ENCODE results near the gene CCDC15. TPM values are rescaled to one million over a fixed set of nuclear protein-coding genes. Genes with fewer than 3 reads are reported as not detected.
"Not testable (repeated sequence)": the region's sequence is repeated elsewhere in the genome, so short reads cannot be mapped to it uniquely, and the experiment has no call there.

The CCDC15 gene
- total RNA-seq, 1 experiment from 2014 or later, result 4.3 TPM

- no peak for DNase-seq (ENCODE audit: low spot score)
Observed at GRCh38 chr11:124987096-124987495, 33.1 kb downstream of the CCDC15 start.

GRCh38 chr11:124988063-124988462 is 34.1 kb downstream of the CCDC15 start:
- DNase-seq (ENCODE audit: low spot score), result no peak

- DNase-seq (ENCODE audit: low spot score), result no peak
Observed at GRCh38 chr11:125001079-125001778, 47.2 kb downstream of the CCDC15 start.

GRCh38 chr11:125001849-125002248 is 47.8 kb downstream of the CCDC15 start:
- no peak for DNase-seq (ENCODE audit: low spot score)

GRCh38 chr11:125005491-125005890 is 51.5 kb downstream of the CCDC15 start:
- DNase-seq (ENCODE audit: low spot score), result no peak

- DNase-seq (ENCODE audit: low spot score), result no peak
Observed at GRCh38 chr11:125016413-125016812, 62.4 kb downstream of the CCDC15 start.

- no peak for DNase-seq (ENCODE audit: low spot score)
Observed at GRCh38 chr11:125020342-125020741, 66.3 kb downstream of the CCDC15 start.

GRCh38 chr11:125022551-125022950 is 68.5 kb downstream of the CCDC15 start:
- no peak for DNase-seq (ENCODE audit: low spot score)

- DNase-seq (ENCODE audit: low spot score), result no peak
Observed at GRCh38 chr11:125025968-125026367, 72.0 kb downstream of the CCDC15 start.

- not testable (repeated sequence) for DNase-seq (ENCODE audit: low spot score)
Observed at GRCh38 chr11:125029431-125029830, 75.4 kb downstream of the CCDC15 start.

- no peak for DNase-seq (ENCODE audit: low spot score)
Observed at GRCh38 chr11:125036933-125037332, 82.9 kb downstream of the CCDC15 start.

GRCh38 chr11:125049164-125049792 is 95.3 kb downstream of the CCDC15 start:
- DNase-seq (ENCODE audit: low spot score), result no peak

- DNase-seq (ENCODE audit: low spot score), result no peak
Observed at GRCh38 chr11:125052047-125052446, 98.0 kb downstream of the CCDC15 start.

GRCh38 chr11:125053167-125053566 is 99.2 kb downstream of the CCDC15 start:
- DNase-seq (ENCODE audit: low spot score), result no peak

- DNase-seq (ENCODE audit: low spot score), result no peak
Observed at GRCh38 chr11:125055107-125055715, 101.2 kb downstream of the CCDC15 start.

GRCh38 chr11:125056111-125056510 is 102.1 kb downstream of the CCDC15 start:
- not testable (repeated sequence) for DNase-seq (ENCODE audit: low spot score)

- DNase-seq (ENCODE audit: low spot score), result no peak
Observed at GRCh38 chr11:125056931-125057692, 103.1 kb downstream of the CCDC15 start.

- DNase-seq (ENCODE audit: low spot score), result no peak
Observed at GRCh38 chr11:125057693-125058016, 103.7 kb downstream of the CCDC15 start.

GRCh38 chr11:125061281-125061680 is 107.3 kb downstream of the CCDC15 start:
- no peak for DNase-seq (ENCODE audit: low spot score)

- no peak for DNase-seq (ENCODE audit: low spot score)
Observed at GRCh38 chr11:125062218-125062930, 108.4 kb downstream of the CCDC15 start.

- peak; percentile 67 for DNase-seq (ENCODE audit: low spot score)
Observed at GRCh38 chr11:125062931-125063428, 109.0 kb downstream of the CCDC15 start, which contains the start of gene SLC37A2. SLC37A2 (plus strand) TSS chr11:125063305; CDS start chr11:125063368, 63 bp downstream.

All from H4 (cell line).